Glutamatergic neuron (in vitro differentiated cells): ENCODE measurements around the gene DOC2B. TPM values are rescaled to one million over a fixed set of nuclear protein-coding genes. Genes with fewer than 3 reads are reported as not detected.
"Not testable (repeated sequence)": the region's sequence is repeated elsewhere in the genome, so short reads cannot be mapped to it uniquely, and the experiment has no call there.

Experiments used
- DNase-seq: peaks from one replicate; pipeline ENCODE4 v3.0.0; 2022
- H3K27ac Mint-ChIP-seq: one replicate; pipeline ENCODE4 v1.8.0; 2020; ENCODE audit warnings: mild to moderate bottlenecking, mixed read lengths, inconsistent platforms; ENCODE audit not compliant: unreplicated experiment
- H3K27me3 Mint-ChIP-seq: one replicate; pipeline ENCODE4 v1.8.0; 2020; ENCODE audit warnings: mild to moderate bottlenecking, moderate library complexity, mixed read lengths, inconsistent platforms; ENCODE audit not compliant: unreplicated experiment
- H3K36me3 Mint-ChIP-seq: one replicate; pipeline ENCODE4 v1.8.0; 2020; ENCODE audit warnings: mild to moderate bottlenecking, mixed read lengths, inconsistent platforms; ENCODE audit not compliant: unreplicated experiment
- H3K4me1 Mint-ChIP-seq: one replicate; pipeline ENCODE4 v1.8.0; 2020; ENCODE audit warnings: mild to moderate bottlenecking, low read depth, mixed read lengths, inconsistent platforms; ENCODE audit not compliant: unreplicated experiment
- H3K4me3 Mint-ChIP-seq: one replicate; pipeline ENCODE4 v1.8.0; 2020; ENCODE audit warnings: mild to moderate bottlenecking, mixed read lengths, inconsistent platforms; ENCODE audit not compliant: unreplicated experiment
- H3K9me3 Mint-ChIP-seq: one replicate; pipeline ENCODE4 v1.8.0; 2020; ENCODE audit warnings: mild to moderate bottlenecking, moderate library complexity, mixed read lengths, inconsistent platforms; ENCODE audit not compliant: unreplicated experiment
- CTCF ChIP-seq: fragments of 200-600 bp; sonication (generic); IDR thresholded peaks from one replicate; pipeline ENCODE4 v1.5.0; 2021; ENCODE audit not compliant: partially characterized antibody, unreplicated experiment
- total RNA-seq: library from RNA; stranded (reverse); fragmentation: NEBNext Ultra II Directional; extraction: Animal tissue kit (Norgen Biotek cat#: 25700); gene quantifications from one replicate; pipeline ENCODE4 v1.2.1, GENCODE V29; 2021; ENCODE audit not compliant: unreplicated experiment

The DOC2B gene
- total RNA-seq, 1 donor from 2014 or later, result 109 TPM

- peaks cover 6% of the 10 kb centered on the region for H3K27me3 Mint-ChIP-seq
- H3K27ac Mint-ChIP-seq, result no peak overlapping the region
- H3K4me3 Mint-ChIP-seq, result no peak overlapping the region
- no peak for DNase-seq
- H3K36me3 Mint-ChIP-seq, result no peaks in the 10 kb centered on the region
- peaks cover 9% of the 10 kb centered on the region for H3K9me3 Mint-ChIP-seq
- TF ChIP-seq CTCF, result no peak
- H3K4me1 Mint-ChIP-seq, result peaks cover 12% of the 10 kb centered on the region
Measured at GRCh38 chr17:223723-224471, 42.4 kb upstream of the DOC2B start.

GRCh38 chr17:222172-222571, 40.7 kb upstream of the DOC2B start:
- Mint-ChIP-seq H3K4me1 (peaks cover 9% of the 10 kb centered on the region), H3K36me3 (no peaks in the 10 kb centered on the region), H3K27ac (no peak overlapping the region), H3K9me3 (peaks cover 6% of the 10 kb centered on the region), H3K4me3 (no peak overlapping the region), H3K27me3 (peaks cover 5% of the 10 kb centered on the region)
- no peak for DNase-seq
- no peak for TF ChIP-seq CTCF

GRCh38 chr17:219696-220095, 38.2 kb upstream of the DOC2B start:
- Mint-ChIP-seq H3K4me1 (peaks cover 11% of the 10 kb centered on the region), H3K27ac (no peak overlapping the region), H3K4me3 (no peak overlapping the region), H3K9me3 (peaks cover 7% of the 10 kb centered on the region), H3K36me3 (no peaks in the 10 kb centered on the region), H3K27me3 (peaks cover 7% of the 10 kb centered on the region)
- no peak for DNase-seq
- no peak for TF ChIP-seq CTCF

- no peak for DNase-seq
- H3K4me3 Mint-ChIP-seq, result no peak overlapping the region
- TF ChIP-seq CTCF, result no peak
- H3K9me3 Mint-ChIP-seq, result peaks cover 7% of the 10 kb centered on the region
- H3K4me1 Mint-ChIP-seq, result peaks cover 9% of the 10 kb centered on the region
- no peaks in the 10 kb centered on the region for H3K36me3 Mint-ChIP-seq
- peaks cover 10% of the 10 kb centered on the region for H3K27me3 Mint-ChIP-seq
- no peak overlapping the region for H3K27ac Mint-ChIP-seq
Measured at GRCh38 chr17:218432-219110, 37.1 kb upstream of the DOC2B start.

GRCh38 chr17:216625-217024, 35.2 kb upstream of the DOC2B start:
- Mint-ChIP-seq H3K4me3 (no peak overlapping the region), H3K4me1 (peaks cover 5% of the 10 kb centered on the region), H3K9me3 (peaks cover 9% of the 10 kb centered on the region), H3K36me3 (peaks cover 6% of the 10 kb centered on the region), H3K27me3 (peaks cover 9% of the 10 kb centered on the region), H3K27ac (no peak overlapping the region)
- DNase-seq, result no peak
- TF ChIP-seq CTCF, result no peak

- not testable (repeated sequence) for H3K36me3 Mint-ChIP-seq, H3K27me3 Mint-ChIP-seq, H3K4me1 Mint-ChIP-seq, H3K9me3 Mint-ChIP-seq
- peak overlapping the region; percentile 82 for H3K4me3 Mint-ChIP-seq
- DNase-seq, result peak; percentile 43
- peak overlapping the region; percentile 68 for H3K27ac Mint-ChIP-seq
Measured at GRCh38 chr17:215563-216478, 34.4 kb upstream of the DOC2B start.
